NCI-H748 treated with DMSO at 0.1 percent for 48 hours (cell line): ENCODE data around the gene CNOT4.
"Not testable (repeated sequence)": the region's sequence is repeated elsewhere in the genome, so short reads cannot be mapped to it uniquely, and the experiment has no call there.

ENCODE experiments used
- DNase-seq: peaks from one replicate; lab custom pipeline; 2025; lab: John Stamatoyannopoulos, UW

The CNOT4 gene

DNA sequence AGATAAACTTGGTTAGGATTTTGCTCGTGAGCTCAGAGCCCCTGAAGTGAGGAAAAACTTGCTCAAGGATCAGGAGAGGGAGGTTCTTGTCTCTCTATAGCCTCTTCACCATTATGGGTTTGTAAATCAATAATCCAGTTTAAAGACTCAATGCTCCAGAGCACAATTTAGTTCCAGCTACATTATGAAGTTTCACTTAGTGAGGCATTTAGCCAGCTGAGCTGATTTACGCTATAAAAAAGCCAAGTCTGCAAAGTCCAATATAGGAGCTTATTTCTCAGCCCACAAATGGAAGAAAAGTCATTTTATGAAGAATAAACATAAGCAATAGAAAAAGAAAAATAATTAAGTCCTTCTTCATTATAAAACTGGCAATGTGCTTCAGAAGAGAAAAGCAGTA lies 145.7 kb downstream of the CNOT4 start:
- DNase-seq: no peak

DNA sequence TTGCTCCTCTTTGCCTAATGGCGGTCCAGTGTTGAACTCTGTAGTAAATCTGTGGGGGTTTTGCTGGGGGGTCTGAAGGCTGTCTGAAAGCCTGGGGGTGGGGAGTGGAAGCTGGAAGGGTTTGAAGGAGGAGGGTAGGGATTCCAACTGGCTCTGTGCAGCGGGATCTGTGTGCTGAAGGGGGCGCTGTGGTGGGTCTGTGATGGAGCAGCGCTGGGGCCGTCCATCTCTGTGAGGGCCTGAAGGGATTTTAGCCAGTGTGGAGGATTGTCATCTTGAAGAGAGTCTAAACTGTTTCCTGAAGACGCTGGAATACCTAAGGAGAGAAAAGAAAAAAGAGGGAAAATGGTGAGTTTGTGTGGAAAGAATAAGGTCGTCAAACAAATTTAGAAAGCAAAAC lies 147.0 kb downstream of the CNOT4 start:
- no peak for DNase-seq

DNA sequence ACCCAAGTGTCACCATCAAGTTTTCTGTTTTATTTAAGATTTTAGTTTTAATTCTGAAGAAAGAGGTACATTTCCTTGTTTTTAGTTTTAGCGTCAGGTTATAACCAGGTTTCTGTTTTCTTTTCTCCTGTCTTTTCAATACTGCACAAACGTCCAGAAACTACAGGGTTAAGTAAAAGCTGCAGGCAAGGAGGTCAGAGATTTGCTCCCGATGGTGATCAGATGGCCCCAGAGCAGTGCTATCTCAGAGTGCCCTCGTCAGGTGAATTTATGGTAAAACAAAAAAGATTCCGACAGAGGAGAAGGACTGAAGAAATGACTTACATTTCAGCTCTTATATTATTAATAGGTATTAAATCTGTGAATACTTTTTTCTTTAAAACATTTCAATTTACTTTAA lies 148.1 kb downstream of the CNOT4 start:
- DNase-seq: no peak

DNA sequence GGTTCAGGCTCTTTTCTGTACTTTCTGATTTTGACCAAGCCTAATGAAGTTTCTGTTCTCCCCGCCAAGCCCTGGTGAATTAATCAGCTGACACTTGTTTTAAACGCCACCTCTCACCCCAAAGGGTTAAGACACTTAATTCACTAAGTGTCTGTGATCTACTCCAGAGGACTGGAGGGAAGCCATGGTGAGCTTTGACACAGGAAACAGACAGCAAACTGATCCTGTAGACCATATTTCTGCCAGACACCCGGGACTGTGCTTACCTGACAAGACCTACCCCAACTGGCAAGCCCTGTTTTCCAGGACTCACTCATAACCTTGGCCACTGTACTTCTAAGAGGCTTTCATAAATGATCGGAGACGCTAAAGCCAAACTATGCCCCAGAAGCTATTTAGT lies 150.3 kb downstream of the CNOT4 start:
- DNase-seq: no peak

DNA sequence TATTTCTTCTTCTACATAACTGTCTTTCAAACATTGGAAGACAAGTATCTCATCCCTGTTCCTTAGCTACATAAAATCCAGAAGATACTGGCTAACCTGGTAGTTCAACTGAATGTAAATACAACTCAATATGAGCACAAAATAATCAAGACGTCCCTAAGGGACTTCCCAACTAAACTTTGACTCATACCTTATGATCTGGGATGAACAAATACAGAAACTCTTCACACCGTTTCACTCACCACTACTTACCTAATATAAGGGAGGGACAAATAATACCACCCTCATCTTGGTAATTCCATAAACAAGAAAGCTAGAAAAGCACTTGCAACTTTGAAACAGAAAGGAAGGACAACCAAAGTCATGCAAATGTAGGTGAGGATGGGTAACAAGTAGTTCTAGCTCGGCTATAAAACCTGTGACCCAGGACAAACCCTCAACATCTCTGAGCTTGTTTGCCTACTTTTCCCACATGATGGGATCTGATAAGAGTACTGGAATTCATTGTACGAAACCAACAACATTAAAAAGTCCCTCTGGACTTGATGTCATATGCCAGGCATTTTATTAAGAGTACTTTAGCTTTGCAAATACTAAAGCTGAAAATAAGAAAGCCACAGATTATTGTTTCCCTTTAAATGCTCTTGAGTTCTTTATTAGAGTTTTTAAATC lies 154.4 kb downstream of the CNOT4 start:
- no peak for DNase-seq

DNA sequence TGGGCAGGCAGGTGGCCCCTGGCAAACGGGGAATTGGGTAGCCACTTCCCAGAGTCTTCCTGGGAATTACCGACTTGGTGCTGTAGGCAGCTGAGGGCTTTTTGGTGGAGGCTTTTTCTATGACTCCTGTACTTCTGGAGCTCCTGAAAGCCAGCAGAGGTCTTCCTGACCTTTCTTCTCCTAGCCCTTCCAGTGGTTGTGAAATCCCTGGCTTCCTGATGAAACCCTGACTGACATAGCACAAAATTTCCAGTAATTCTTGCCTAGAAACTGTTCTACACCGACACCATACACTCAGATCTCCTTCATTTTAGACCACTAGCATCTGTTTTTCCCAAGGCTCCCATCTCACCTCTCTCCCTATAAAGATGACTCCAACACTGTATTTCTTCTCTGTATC lies 156.1 kb downstream of the CNOT4 start:
- DNase-seq: no peak

DNA sequence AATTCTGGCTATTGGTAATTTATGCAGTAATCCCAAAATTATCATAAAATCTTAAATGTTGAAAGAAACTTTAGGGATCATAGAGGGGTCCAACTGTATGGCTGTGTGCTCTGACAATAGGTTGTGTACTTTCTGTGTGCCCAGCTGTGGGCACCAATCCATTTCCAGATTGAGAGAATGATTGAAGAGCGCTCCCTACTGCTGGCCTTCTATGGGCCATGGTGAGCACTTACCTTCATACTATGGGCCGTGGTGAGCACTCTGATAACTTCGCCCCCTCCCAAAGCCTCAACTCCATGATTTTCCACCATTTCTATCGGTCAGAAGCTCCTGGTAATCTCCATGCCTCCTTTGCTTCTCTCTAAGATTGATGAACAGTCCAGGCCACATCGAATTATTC lies 157.6 kb downstream of the CNOT4 start:
- DNase-seq: no peak

DNA sequence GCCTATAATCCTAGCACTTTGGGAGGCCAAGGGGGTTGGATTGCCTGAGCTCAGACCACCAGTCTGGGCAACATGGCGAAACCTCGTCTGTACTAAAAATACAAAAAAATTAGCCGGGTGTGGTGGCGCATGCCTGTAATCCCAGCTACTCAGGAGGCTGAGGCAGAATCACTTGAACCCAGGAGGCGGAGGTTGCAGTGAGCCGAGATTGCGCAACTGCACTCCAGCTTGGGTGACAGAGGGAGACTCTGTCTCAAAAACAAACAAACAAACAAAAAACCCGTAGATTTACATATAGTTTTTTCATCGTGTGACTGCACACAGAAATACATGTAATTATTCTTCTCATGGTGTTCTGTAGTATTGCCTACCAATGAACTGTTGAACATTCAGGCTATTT lies 158.8 kb downstream of the CNOT4 start:
- DNase-seq: not testable (repeated sequence)

DNA sequence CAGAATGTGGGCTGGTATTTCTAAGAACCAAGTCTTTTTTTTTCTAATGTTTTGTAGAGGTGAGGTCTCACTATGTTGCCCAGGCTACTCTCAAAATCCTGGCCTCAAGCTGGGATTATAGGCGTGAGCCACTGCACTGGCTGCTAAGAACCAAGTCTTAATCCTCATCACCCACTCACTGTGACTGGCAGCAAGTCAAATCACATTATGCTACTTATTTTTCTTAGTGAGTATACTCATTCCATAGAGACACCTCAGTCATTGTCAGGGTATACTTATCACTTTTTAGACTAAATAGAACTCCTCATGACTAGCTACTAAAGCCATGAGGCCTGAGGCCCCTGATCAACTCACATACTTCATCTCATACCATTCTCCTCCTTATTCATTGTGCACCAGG lies 160.2 kb downstream of the CNOT4 start:
- DNase-seq: no peak

DNA sequence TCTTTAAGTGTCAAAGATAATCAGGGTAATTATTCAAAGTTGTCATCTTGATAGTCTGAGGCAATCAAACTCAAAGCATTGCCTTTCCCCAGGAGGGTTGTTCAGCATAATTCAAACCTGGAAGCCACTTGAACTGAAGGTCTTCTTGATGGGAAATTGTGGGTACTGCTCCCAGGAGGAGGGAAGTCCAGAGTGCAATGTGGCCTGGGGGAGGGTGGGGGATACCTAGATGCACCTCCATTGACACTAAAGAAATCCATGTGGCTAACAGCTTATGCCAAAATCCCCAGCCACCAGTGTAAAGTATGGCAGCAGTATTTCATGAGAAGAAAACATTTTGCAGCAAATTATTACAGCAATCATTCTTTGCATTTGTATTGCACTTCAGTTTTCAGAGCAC lies 161.4 kb downstream of the CNOT4 start:
- DNase-seq: no peak

DNA sequence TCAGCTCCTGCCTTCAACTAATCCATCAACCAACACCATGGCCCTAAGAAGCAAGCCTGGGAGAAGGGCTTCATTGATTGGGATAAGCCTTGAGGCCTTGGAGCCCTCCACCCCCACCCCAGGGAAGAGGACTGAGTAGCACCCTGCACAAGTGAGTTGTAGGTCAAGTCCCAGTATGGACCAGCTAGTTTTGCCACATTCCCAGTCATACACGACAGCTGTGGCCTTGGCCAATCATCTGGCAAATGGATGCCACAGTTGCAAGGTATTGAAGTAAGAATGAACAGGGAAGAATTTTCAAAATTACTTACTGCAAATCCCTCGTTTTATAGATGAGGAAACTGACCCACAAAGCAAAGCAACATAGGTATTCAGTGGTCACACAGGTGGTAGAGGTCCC lies 166.5 kb downstream of the CNOT4 start:
- no peak for DNase-seq

DNA sequence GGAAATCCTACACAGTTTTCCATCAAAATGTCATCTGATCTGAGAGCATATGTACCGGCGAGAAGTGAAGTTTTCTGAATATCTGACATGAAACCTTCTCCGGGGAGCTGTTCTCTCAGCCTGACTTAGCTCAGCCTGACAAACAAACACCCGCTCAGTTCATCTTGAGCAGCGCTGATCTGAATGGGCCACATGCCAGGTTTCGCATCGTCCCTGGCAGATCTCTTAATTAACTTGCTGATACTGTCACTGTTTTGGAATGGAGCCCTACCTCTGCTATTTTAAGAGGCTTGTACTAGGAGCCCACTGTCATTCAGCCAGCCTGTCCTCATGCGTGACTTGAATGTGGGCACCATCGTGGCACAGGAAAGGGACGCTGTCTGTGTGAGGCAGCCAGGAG lies 167.0 kb downstream of the CNOT4 start:
- no peak for DNase-seq

DNA sequence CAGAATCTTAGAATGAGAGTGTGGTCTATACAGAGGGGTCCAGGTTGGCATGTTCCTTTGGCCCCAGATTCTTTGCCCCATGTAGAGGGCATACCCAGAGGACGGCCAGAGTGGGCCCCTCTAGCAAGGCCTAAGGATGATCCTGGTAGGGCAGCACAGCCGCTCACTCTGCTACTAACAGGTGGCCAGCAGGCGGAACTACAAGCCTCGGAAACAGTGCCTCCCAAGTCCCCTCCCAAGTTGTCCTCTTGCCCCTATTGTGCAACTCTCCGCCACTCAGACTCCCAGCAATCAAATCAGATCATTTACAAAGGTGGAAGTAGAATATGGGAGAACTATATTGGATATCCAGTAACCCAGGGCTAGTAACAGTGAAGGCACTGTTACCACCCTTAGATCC lies 168.9 kb downstream of the CNOT4 start:
- DNase-seq: no peak

DNA sequence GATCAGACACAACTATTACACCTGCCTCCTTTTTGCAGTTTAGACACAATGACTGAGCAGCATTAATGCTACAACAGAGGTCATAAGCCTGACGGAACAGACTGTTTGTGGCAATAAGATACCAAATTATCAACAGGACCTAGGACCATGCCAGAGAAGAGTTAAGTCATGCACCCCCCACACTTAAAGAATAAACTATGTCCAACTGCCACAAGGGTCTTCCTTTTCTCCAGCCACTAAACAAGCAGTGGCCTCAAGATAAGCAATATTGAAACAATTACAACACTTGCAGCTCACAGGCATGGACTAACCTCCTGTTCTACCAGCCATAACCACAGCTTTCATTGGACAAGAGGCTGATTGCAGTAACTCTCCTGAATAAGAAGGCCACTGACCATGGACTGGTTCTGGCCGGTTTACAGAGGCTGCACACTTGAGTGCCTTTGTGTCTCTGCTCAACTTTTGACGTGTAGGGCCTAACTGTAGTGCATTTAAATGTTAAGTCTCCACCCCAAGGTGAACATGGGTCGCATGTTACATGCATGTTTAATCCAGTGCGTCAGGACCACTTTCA lies 171.8 kb downstream of the CNOT4 start:
- no peak for DNase-seq

DNA sequence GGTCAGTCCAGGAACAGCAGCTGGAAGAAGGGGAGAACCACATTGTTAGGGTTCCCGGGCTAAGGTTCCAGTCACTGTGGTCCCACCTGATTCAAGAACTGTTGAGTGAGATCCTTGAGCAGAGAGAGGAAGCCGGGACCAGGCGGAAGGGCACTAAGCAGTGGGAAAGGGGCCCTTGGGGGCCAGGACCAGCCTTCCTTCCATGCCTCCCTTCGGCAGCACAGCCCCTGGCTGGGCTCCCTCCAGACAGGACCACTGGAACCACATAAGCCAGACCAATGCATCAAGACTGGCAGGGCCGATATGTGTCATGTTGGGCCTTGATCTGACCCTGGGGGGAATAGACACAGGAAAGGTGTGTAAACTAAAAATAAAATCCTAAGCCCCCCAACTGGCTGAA lies 172.4 kb downstream of the CNOT4 start:
- DNase-seq: no peak

DNA sequence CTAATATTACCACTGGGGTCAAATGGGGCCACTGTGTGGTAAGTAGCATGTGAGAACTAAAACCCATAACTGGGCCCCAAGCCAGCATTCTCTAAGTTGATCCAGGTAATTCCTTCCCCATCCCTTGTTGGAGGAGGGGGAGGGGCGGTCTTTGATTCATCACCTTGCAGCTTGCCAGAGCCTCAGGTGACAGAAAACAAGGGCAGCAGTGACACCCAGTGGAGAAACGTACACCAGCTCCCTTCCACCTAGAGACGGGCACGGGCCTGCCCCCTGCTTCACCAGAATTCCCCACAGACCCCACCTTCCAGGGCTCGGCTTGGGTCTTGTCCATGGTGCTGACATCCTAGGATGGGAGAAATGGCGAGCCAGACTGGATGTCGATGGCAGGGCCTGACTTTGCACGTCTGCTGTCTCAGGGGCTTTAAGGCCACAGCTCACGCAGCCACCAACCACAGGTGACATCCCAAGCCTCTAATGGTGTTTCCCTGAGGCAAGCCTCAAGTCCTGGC lies 174.2 kb downstream of the CNOT4 start:
- DNase-seq: peak; percentile 71

DNA sequence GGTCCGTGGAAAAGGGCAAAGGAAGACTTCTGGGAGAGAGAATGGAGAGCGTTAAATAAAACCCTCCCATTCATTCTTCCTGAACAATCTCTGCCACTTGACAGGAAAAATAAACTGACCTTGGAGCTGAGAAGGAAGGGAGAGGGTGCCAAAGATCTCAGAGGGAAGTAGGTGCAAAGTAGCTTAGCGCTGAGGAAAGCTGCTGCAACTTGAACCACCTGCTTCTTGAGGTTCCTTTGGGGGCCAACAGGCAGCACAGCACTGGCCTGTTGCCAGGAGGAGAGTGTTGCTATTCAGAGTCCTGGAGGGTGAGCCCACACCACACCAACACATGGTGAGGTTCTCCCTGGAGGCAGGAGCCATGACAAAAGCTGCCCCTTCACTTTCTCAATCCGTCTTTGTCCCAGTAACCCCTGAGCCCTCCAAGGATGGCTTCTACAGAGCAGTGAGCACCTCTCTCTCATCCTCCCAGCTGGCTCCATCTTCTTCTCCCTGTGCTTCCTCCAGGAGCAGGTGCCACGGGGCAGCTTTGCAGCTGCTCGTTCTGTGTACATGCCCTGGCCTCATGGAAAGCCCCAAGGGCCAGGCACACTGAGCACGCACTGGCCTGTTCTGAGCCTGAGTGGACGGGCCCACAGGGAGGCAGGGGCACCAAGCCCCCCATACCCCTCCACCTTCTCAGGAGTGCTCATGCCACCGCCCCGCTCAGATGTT lies 174.9 kb downstream of the CNOT4 start:
- DNase-seq: no peak

DNA sequence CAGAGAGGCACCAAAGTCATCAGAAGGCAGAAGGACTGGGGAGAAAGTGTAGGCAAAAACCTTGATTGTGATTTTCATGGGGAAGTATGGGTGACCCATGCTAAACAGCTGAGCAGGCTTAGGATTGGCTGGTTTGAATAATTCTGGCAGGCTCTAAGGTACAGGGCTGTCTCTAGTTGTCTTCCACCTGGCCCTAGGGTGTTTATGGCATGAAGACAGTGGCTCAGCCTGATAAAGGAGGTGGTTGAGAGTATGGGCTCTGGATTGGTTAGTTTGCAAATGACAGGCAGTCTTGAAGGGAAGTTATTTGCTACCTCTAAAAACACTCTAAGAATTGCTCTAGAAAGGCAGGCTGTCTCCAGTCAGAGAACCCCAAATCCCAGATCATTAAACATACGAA lies 176.0 kb downstream of the CNOT4 start:
- no peak for DNase-seq

DNA sequence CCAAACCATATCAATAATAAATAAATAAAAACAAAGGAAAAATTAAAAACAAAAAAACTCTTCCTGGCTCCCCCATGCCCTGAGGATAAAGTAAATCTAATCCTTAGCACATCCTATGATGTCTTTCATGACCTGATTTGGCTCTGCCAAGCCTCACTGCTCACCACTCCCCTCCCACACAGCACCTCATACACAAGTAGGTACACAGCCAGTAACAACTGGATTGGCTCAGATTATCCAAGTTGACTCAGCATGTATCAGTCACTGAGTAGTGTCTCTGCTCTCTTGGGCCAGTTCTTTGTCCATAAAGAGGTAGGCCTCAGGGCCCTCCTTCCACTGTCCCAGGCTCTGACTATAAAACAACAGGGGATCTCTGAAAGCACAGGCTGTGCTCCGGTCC lies 176.7 kb downstream of the CNOT4 start:
- DNase-seq: no peak

DNA sequence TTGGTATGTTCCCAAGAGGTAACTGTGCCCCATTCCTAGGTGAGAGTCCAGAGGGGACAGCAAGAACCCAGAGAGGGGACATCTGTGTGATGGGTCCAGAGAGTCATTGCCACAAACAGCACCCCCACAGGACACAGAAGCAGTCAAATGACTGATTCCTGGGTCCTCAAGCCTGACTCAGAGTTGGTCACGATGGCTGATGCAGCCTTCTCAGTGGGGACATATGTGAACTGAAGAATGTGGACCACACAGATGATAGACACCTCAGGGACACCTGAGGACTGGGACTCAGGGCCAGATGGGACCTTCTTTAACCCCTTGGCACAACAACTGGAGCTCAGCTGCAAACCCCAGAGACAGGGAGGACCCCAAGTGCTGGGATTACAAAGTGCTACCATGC lies 179.8 kb downstream of the CNOT4 start:
- DNase-seq: no peak

DNA sequence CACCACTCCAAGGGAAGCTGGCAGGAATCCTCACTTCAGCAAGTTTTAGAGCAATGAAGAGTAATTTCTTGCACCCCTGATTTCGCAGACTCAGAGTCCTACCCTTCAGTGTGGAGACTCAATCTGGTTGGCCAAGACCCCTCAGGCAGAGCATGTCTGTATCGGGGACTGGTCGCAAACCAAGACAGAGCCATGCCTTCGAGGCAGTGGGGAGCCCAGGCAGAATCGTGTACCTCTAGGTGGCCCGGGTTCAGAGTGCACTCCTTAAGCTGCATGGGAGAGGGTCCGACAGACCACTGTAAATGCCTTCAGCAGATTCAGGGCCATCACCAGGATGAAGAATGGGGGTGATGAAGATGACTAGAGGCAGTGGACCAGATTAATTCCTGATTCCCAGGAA lies 181.4 kb downstream of the CNOT4 start:
- no peak for DNase-seq

DNA sequence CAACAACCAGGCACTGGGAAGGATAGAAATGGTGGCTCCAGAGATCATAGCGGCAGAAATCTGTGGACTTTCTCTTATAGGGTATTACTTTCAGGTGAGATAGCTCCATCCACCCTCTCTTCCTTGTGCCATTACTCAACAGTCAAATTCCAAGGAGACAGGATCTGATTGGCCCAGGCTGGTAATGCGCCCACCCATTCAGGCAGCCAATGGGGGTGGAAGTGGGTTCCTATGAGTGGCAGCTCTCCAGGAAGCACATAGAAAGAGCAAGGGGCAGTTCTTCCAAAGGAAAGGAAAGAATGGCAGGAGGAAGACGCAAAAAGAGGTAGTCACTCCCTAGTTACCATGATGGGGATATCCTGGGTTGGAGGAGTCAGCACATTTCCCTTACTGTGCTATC lies 181.8 kb downstream of the CNOT4 start:
- no peak for DNase-seq

DNA sequence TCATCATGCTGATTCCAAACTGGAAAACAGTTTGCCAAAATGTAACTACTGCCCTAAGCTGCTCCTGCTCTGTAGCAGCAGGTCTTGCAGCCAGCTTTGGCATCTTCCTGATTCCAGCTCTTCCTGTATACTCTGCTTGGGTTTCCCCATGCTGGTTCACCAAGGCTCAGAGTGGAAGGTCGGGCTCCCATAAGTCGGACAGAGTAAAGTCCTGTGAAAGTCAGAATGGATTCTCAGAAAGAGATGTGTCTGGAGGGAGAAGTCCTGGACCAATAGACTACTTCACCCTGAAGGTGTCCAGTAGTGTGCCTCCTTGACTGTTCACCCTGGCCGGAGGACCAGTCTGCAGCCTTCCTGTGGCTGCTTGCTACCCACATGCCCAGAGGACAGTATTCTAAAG lies 182.4 kb downstream of the CNOT4 start:
- no peak for DNase-seq
